GM19467 (cell line): ENCODE measurements around the gene RAB3A.
"Not testable (repeated sequence)": the region's sequence is repeated elsewhere in the genome, so short reads cannot be mapped to it uniquely, and the experiment has no call there.

ENCODE experiments used
- ATAC-seq: cut with Tn5 transposase; IDR thresholded peaks from one replicate; pipeline ENCODE4 v1.9.1; 2021; ENCODE audit warnings: mild to moderate bottlenecking, moderate library complexity; ENCODE audit not compliant: unreplicated experiment

RAB3A gene

DNA sequence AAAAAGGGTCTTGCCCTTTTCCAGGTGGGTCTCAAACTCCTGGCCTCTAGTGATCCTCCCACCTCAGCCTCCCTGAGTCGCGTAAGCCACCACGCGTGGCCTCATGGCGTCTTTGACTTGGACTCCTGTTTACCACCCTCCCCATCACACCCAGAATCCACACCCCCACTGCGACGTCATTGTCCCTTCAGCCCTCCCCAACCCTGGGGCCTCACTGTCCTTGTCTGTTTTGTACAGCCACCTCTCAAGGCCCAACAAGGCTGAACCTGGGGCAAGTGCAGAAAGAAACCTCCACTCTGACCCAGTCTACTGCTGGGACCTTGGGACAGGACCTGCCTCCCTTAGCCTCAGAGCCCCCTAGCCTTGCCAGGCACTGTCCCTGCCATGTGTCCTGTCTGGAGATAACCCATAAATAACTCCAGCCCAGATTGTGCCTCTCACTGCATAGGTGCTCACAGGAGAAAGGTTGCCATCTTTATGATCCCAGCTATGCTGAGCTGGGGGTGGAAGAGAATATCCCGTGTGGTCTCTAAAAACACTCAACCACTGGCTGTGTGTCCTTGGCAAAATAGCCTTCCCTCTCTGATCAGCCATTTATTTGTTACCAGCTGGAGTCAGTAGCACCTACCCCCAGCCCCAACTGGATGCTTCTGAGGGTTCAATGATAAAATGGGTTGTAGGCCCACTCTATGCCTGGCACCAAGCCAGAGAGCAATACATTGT, 32.1 kb downstream of the RAB3A start:
- ATAC-seq: no peak

DNA sequence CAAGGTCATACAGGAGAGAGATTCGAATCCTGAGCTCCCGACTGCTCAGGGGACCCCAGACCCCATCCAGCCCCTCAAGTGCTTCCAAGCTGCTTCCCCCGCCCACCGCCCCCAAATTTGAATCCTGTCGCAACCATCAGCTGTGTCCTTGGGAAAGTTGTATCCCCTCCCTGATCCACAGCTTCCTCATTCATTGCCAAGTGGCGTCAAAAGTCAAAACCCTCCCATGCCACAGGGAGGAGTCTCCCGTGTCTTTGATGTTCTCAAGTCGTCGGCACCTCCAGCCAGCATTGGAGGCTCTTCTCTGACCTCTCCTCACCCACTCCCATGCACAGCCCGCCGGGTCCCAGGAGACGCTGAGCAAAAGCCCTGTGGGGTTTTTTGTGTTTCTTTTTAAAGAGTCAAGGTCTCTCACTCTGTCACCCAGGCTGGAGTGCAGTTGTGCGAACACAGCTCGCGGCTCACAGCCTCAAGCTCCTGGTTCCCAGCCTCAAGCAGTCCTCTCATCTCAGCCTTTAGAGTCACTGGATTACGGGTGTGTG, 33.1 kb downstream of the RAB3A start:
- no peak for ATAC-seq

DNA sequence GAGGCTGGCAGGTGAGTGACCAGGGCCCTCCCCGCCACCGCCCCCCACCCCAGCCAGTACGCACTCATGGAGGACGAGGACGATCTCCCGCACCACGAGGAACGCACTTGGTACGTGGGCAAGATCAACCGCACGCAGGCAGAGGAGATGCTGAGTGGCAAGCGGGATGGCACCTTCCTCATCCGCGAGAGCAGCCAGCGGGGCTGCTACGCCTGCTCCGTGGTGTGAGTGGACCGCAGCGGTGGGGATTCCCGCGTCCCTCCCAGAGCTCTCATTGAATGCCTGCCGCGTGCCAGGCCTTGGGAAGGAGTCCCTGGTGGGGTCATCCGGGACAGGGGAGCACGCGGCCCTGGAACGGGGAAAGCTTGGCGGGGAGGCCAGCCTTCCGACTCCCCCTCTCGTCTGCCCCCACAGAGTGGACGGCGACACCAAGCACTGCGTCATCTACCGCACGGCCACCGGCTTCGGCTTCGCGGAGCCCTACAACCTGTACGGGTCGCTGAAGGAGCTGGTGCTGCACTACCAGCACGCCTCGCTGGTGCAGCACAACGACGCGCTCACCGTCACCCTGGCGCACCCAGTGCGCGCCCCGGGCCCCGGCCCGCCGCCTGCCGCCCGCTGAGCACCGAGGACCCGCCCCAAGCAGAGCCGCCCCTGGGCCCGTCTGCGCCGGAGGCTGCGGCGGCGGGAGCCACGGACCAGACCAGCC, 35.0 kb downstream of the RAB3A start:
- ATAC-seq: no peak

DNA sequence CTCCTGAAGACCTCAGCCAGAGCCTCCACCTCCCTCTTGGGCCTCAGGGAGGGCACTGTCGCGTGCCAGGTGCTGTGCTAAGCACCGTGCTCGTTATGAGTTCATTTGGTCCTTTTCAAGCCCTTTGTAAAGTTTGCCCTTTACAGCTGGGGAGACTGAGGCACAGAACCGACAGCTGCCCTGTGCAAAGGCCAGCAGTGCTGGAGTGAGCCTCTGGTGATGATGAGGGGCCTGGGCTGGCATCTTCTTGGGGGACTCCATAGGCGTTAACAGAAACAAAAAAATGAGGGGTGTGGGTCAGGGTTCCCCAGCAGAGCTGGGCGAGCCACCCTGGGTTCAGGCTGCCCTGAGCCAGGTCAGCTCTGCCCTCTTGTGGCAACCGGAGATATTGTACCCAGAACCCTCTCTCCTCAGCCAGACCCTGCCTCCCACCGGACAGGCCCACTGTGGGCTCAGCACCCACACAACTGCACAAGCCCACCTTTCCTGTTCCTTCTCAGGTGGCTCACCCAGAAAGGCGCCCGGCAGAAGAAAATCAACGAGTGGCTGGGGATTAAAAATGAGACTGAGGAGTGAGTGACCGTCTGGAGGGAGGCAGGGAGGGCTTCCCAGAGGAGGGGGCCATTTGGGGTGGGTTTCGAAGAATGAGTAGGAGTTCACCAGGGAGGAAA, 35.7 kb downstream of the RAB3A start:
- no peak for ATAC-seq

DNA sequence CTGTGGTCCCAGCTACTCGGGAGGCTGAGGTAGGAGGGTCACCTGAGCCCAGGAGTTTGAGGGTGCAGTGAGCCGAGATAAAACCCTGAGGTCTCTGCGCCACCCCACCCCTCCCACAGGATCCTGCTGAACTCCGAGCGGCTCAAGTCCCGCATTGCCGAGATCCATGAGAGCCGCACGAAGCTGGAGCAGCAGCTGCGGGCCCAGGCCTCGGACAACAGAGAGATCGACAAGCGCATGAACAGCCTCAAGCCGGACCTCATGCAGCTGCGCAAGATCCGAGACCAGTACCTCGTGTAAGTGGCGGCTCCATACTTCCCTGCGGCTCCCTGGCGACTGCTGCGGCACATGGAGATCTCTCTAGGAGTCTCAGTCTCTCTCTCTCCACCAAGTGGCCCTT, 36.8 kb downstream of the RAB3A start:
- ATAC-seq: no peak

DNA sequence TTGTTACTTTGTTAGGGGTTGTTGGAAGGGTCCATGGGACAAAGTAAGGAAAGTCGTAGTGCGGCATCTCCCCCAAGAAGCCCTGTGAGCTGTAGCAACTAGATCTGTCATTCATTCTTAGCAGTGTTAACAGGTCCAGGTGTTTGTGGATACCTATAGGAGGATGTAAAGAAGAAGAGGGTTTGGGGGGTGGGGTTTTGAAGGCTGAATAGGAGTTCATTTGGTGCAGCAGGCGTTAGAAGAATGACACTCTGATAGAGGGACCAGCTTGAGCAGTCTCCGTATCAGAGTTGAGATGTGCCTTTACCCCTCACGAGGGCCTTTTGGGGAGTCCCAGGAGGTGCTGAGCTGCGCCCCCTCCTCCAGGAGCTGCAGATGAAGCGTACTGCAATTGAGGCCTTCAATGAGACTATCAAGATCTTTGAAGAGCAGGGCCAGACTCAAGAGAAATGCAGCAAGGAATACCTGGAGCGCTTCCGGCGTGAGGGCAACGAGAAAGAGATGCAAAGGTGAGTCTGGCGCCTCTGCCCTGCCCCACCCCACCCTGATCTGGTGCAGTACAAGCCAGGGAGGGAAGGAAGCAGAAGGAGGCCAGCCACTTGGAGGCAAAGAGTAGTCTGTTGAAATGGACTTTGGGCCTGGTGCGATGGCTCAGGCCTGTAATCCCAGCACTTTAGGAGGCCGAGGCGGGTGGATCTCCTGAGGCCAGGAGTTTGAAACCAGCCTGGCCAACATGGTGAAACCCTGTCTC, 37.9 kb downstream of the RAB3A start:
- ATAC-seq: no peak

DNA sequence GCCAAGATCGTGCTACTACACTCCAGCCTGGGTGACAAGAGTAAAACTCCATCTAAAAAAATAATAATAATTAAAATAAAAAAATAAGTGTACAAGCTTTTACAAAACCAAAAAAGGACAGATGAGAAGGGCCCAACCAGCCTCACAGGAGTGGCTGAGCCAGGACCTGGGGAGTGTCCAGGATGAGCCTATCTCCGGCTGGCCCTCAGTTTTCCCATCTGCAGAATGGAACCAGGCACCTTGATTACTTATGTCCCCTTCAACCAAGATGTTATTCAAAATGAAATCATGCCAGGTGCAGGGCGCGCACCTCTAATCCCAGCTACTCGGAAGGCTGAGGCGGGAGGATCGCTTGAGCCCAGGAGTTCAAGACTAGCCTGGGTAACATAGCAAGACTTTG, 39.8 kb downstream of the RAB3A start:
- no peak for ATAC-seq

DNA sequence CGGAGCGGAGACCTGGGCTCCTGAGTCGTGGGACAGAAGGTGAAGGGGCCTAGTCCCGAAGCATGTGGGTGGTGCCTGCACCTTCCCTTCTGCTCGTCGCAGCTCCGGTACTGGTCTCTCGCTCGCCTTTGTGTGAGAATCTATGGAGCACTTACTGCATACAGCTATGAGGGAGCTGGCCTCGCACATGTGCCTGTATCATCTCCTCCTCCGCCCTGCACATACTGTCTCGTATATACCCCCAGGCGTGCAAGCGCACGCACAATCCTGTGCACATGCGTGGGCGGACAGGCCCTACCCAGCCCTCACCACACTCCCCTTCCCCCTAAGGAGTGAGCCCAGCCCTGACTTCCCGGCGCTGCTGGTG, 42.2 kb downstream of the RAB3A start:
- no peak for ATAC-seq

DNA sequence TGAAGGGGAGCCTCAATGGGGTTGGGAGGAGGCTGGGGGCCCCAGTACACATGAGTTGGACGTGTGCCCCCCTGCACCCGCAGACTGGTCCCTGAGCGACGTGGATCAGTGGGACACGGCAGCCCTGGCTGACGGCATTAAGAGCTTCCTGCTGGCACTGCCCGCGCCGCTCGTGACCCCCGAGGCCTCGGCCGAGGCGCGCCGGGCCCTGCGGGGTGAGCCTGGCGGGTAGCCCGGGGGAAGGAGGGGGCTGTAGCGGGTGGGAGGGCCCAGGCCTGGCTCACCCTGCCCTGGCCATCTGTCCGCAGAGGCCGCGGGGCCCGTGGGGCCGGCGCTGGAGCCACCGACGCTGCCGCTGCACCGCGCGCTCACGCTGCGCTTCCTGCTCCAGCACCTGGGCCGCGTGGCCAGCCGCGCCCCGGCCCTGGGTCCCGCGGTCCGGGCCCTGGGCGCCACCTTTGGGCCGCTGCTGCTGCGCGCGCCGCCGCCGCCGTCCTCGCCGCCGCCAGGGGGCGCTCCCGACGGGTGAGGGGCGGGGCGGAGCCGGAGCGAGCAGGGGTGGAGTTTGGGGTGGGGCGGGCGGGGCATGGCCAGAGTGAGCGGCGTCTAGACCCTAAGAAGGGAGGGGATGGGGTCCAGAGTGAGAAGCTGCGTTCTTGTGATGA, 42.7 kb downstream of the RAB3A start:
- ATAC-seq: peak; percentile 56

DNA sequence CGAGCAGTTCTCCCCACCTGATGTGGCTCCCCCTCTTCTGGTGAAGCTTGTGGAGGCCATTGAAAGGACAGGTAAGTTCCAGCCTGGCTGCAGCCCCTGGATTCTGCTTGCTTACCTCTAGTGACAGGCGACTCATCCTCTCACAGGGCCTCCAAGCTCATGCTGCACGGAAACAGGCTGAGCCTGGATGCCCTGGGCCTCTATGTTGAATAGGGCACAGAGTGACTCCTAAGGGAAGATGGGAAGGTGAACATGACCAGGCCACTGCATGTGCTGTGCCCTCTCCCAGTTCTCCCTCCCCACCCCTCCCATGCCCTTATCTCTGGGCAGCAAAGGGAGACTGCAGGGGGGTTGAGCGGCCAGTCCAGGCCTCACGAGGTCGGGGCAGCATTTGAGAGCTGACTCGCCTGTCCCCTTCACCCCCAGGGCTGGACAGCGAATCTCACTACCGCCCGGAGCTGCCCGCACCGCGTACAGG, 43.3 kb downstream of the RAB3A start:
- ATAC-seq: no peak

DNA sequence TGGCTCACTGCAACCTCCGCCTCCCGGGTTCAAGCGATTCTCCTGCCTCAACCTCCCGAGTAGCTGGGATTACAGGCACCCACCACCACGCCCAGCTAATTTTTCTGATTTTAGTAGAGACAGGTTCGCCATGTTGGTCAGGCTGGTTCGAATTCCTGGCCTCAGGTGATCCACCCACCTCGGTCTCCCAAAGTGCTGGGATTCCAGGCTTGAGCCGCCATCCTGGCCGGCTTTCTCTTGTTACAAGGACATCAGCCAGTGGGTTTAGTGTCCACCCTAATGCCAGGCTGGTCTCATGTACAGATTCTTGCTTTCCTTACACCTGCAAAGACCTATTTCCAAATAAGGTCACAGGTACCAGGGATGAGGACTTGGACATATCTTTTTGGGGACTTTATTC, 44.0 kb downstream of the RAB3A start:
- no peak for ATAC-seq

DNA sequence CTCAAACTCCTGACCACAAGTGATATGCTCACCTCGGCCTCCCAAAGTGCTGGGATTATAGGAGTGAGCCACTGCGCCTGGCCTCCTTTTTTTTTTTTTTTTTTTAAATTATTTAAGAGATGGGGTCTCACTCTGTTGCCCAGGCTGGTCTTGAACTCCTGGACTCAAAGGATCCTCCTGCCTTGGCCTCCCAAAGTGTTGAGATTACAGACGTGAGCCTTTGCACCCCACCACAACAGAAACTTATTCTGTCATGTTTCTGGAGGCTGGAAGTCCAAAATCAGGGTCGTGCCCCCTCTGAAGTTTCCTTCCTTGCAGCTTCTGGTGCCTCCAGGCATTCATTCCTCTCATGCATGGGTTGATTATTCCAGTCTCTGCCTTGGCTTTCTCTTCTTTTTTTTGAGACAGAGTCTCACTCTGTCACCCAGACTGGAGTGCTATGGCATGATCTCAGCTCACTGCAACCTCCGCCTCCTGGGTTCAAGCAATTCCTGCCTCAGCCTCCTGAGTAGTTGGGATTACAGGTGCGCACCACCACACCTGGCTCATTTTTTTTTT, 44.7 kb downstream of the RAB3A start:
- not testable (repeated sequence) for ATAC-seq

DNA sequence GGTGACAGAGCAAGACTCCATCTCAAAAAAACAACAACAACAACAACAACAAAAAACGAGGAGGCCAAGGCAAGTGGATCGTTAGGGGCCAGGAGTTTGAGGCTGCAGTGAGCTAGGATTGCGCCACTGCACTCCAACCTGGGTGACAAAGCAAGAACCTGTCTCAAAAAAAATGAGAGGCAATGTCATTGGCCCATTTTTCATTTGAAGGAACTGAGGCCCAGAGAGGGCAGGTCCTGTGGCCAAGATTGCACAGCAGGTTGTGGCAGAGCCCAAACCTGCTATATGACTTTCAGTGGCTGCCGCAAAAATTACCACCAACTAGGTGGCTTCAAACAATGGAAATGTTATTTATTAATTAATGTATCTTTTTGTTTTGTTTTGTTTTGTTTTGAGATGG, 45.4 kb downstream of the RAB3A start:
- no peak for ATAC-seq

DNA sequence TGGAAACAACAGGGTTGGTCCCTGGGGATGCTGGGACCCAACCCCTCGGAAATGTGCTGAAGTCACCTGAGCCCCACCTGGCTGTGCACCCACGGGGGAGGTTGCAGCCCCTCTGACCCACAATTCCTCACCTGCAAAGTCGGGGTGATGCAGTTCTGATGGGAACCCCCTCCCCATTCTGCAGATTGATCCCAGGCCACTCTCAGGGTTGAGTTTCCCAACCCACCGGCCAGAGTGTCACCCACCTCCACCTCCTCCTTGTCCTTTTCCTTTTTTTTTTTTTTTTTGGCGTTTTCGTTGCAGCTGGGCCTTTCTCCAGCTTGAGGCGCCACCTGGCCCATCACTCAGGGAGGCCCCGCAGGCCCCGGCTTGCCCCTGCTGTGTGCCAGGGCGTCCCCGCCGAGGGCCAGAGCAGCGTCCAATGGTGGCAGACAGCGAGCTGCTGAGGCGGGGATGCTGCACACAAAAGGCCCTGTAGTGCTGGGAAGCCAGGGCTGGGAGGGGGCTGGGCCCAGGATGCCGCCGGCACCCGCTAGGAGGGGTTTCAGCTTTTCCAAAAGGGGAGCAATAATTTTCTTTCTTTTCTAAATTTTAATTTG, 46.3 kb downstream of the RAB3A start:
- ATAC-seq: no peak

DNA sequence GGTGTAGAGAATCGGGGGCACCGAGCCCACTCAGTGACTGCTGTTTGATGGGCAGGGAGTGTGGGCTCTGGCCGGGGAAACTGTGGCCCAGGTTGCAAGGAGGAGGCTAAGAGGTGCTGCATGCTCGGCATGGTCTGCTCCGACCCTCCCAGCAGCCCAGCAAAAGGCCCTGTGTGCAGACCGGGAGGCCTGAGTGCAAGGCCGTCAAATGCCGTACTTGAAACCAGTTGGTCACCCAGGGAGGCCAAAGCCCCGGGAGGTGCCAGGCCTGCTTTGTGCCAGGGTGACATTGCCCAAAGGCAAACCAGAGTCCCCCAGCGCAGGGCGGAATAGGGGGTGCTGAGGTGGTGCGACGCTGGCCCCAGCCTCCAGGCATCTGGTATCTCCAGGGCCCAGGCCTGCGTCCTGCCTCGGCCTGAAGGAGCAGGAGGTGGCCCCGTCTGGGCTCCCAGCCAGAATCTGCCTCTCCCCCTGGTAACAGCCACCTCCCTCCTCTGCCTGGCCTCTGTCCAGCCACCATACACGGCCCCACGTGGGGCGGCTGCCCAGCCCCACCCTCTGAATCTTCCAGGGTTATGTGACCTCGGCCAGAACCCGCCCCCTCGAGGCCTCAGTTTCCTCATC, 46.9 kb downstream of the RAB3A start:
- ATAC-seq: no peak

DNA sequence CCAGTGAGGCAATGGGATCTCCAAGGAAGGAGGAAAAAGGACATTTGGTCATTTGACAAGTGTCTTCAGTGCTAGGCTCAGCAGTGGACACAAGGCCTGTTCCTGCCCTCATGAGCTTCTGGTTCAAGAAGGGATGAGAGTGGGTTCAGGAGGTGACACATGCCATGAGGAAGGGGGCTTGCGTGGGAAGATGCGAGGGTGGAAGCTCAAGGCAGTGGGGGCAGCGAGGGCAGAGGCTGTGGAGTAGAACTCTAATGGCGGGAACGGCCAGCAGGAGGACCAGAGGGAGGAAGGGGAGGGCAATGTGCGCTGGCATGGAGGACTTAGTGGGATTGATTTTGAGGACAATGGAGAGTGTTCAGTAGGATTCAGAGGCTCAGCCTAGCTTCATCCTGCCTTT, 47.6 kb downstream of the RAB3A start:
- no peak for ATAC-seq

DNA sequence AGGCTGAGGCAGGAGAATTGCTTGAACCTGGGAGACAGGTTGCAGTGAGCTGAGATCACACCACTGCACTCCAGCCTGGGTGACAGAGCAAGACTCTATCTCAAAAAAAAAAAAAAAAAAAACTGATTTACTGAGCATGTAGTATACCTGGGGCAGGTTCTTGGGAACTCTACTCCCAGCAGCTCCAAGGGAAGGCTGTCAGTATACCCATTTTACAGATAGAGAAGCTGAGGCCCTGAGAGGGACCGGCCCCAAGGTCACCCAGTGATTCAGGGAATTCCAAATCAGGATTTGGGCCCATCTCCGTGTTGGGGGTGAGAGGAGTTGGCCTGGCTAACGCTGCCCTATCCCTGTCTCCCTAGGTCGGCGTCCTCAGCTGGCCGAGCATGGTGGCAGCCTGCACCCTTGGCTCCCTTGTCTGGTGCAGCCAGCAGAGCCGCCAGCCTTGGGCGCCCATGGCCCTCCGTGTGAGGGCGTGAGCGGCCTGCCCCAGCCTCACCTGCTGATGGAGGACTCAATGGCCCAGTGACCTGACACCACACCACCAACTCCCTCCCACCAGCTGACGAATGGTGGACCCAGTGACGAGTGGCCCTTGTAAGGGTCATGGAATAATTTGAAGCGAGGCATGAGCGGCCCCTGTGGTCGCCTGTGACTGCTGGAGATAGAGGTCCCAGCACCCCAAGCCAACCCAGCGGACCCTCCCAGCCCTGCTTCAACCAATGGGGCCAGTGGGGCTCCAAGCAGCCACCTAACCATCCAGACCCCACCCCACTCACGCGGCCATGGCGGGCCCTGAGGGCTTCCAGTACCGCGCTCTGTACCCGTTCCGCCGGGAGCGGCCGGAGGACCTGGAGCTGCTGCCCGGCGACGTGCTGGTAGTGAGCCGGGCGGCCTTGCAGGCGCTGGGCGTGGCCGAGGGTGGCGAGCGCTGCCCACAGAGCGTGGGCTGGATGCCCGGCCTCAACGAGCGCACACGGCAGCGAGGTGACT, 48.5 kb downstream of the RAB3A start:
- ATAC-seq: no peak

DNA sequence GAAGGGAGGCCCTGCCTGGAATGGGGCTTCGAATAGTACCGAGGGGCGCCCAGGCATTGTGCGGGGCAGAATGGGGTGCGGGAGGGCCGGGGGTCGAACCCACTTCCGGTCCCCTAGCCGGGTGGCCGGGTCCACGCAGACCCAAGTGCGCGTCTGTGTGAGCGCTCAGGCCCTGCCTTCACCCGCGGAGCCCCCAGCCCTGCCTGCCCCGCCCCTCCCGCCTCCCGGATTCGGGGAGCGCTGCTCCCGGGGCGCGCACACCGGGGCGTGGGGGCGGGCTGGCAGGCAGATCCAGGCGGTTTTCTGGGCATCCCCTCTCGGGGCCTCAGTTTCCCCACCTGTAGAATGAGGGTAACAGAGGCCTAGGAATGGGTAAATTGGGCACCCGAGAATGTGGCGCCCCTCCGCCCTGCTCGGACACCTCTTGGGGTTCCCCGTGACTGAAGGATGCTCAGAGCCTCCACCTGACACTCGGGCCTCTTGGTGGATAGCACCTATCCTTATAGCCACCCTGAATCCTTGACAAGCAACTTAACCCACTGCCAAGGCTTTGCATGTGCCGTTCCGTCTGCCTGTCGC, 50.2 kb downstream of the RAB3A start:
- ATAC-seq: no peak
